HG02798 (cell line): ENCODE measurements around the gene MOCOS.

Source experiments
- ATAC-seq: cut with Tn5 transposase; IDR thresholded peaks from one replicate; pipeline ENCODE4 v1.9.1; 2021; ENCODE audit warnings: mild to moderate bottlenecking; ENCODE audit not compliant: unreplicated experiment, poor library complexity

MOCOS gene

GRCh38 chr18:36264283-36264682 lies 77.0 kb downstream of the MOCOS start:
- no peak for ATAC-seq

GRCh38 chr18:36265015-36265414 lies 77.7 kb downstream of the MOCOS start:
- ATAC-seq = no peak

- no peak for ATAC-seq
These were observed 81.9 kb downstream of the MOCOS start for GRCh38 chr18:36269157-36269556.

GRCh38 chr18:36271153-36271552 lies 83.9 kb downstream of the MOCOS start:
- no peak for ATAC-seq

- no peak for ATAC-seq
These were observed 86.0 kb downstream of the MOCOS start for GRCh38 chr18:36273347-36273746.

GRCh38 chr18:36274083-36274715 lies 86.9 kb downstream of the MOCOS start:
- ATAC-seq = no peak

GRCh38 chr18:36275561-36275960 lies 88.3 kb downstream of the MOCOS start:
- no peak for ATAC-seq

GRCh38 chr18:36279001-36279400 lies 91.7 kb downstream of the MOCOS start:
- ATAC-seq = no peak

GRCh38 chr18:36281936-36282335 lies 94.6 kb downstream of the MOCOS start:
- no peak for ATAC-seq

GRCh38 chr18:36283448-36283847 lies 96.2 kb downstream of the MOCOS start:
- ATAC-seq = no peak

GRCh38 chr18:36284268-36284667 lies 97.0 kb downstream of the MOCOS start:
- ATAC-seq = no peak

GRCh38 chr18:36284671-36285295 lies 97.5 kb downstream of the MOCOS start:
- peak; percentile 59 for ATAC-seq

- ATAC-seq = no peak
These were observed 100.4 kb downstream of the MOCOS start for GRCh38 chr18:36287653-36288052.

- no peak for ATAC-seq
These were observed 101.4 kb downstream of the MOCOS start for GRCh38 chr18:36288689-36289088.

GRCh38 chr18:36294031-36294430 lies 106.7 kb downstream of the MOCOS start:
- no peak for ATAC-seq

- no peak for ATAC-seq
These were observed 107.9 kb downstream of the MOCOS start for GRCh38 chr18:36295214-36295613.

- no peak for ATAC-seq
These were observed 108.6 kb downstream of the MOCOS start for GRCh38 chr18:36295880-36296301.

GRCh38 chr18:36296650-36297416 lies 109.5 kb downstream of the MOCOS start:
- peak; percentile 17 for ATAC-seq

GRCh38 chr18:36297417-36298125 lies 110.3 kb downstream of the MOCOS start, which contains the start of gene FHOD3:
Gene FHOD3 (plus strand): TSS chr18:36297713. CDS start chr18:36297836, 123 bp downstream.
- peak; percentile 74 for ATAC-seq

- ATAC-seq = peak; percentile 34
These were observed 110.9 kb downstream of the MOCOS start for GRCh38 chr18:36298126-36298741.
